MG63 (cell line): Measurements from ENCODE around the gene ENO4. TPM values are rescaled to one million over a fixed set of nuclear protein-coding genes. Genes with fewer than 3 reads are reported as not detected.

Source experiments
- DNase-seq: peaks from one replicate; pipeline ENCODE4 v3.0.0-alpha.2; 2020
- H3K27me3 ChIP-seq: fragments of 250-450 bp; sonication (Bioruptor Pico); 2 replicates; pipeline ENCODE4 v1.5.1; 2020; ENCODE audit warnings: mild to moderate bottlenecking, moderate library complexity
- H3K36me3 ChIP-seq: fragments of 250-450 bp; sonication (Bioruptor Pico); 2 replicates; pipeline ENCODE4 v1.5.1; 2020; ENCODE audit warnings: mild to moderate bottlenecking, moderate library complexity
- H3K4me3 ChIP-seq: fragments of 250-450 bp; sonication (Bioruptor Pico); 2 replicates; pipeline ENCODE4 v1.5.1; 2020; ENCODE audit warnings: mild to moderate bottlenecking, moderate library complexity
- H3K9me3 ChIP-seq: fragments of 250-450 bp; sonication (Bioruptor Pico); 2 replicates; pipeline ENCODE4 v1.5.1; 2020; ENCODE audit warnings: mild to moderate bottlenecking, moderate library complexity
- total RNA-seq: library from RNA; depleted of rRNA; stranded (reverse); fragments of >200 nt; shearing (Covaris generic); gene quantifications from 2 replicates; pipeline ENCODE4 v1.2.3, GENCODE V29; 2014; ENCODE audit warnings: low replicate concordance; rRNA removed

The ENO4 gene
- total RNA-seq, 1 experiment from 2014 or later = 0.69 TPM

GRCh38 chr10:116919164-116919563 is 69.9 kb downstream of the ENO4 start:
- H3K27me3 ChIP-seq = no peaks in the 10 kb centered on the region
- no peak for DNase-seq

DNA sequence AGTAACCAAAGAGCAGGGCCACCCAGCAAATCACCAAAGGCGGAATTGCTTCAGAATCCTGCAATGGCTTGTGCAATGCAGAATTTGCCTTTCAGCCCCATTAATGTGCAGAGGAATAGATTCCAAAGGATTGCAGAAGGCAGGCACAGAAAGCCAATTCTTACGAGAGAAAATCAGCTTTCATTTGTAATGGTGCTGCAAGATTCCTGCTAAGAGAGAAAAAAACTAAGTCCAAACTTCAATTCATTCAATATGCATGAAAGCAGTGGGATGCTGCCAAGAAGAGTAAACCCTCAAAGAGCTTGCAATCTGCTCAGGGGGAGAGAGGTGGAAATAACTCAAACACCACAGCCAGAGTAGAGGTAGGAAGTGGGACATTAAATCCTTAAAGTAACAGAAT is 70.4 kb downstream of the ENO4 start:
- Histone ChIP-seq H3K9me3 (no peaks in the 10 kb centered on the region), H3K4me3 (no peak overlapping the region), H3K27me3 (no peaks in the 10 kb centered on the region), H3K36me3 (peaks cover 2% of the 10 kb centered on the region; the same call in 1 of the 2 replicates)
- no peak for DNase-seq

More at GRCh38 chr10:116919164-116919563, 69.9 kb downstream of the ENO4 start:
- Histone ChIP-seq H3K36me3 (peaks cover 5% of the 10 kb centered on the region; the same call in 1 of the 2 replicates), H3K4me3 (no peak overlapping the region), H3K9me3 (no peaks in the 10 kb centered on the region)

GRCh38 chr10:116925056-116925455 is 75.8 kb downstream of the ENO4 start:
- no peaks in the 10 kb centered on the region for H3K27me3 ChIP-seq
- no peaks in the 10 kb centered on the region; the same call in none of the 2 replicates for H3K36me3 ChIP-seq
- H3K4me3 ChIP-seq = no peak overlapping the region
- H3K9me3 ChIP-seq = no peaks in the 10 kb centered on the region
- DNase-seq = no peak

- Histone ChIP-seq H3K27me3 (no peaks in the 10 kb centered on the region), H3K4me3 (no peak overlapping the region), H3K36me3 (no peaks in the 10 kb centered on the region; the same call in none of the 2 replicates), H3K9me3 (no peaks in the 10 kb centered on the region)
- DNase-seq = no peak
These were observed 77.1 kb downstream of the ENO4 start for GRCh38 chr10:116926426-116926825.

DNA sequence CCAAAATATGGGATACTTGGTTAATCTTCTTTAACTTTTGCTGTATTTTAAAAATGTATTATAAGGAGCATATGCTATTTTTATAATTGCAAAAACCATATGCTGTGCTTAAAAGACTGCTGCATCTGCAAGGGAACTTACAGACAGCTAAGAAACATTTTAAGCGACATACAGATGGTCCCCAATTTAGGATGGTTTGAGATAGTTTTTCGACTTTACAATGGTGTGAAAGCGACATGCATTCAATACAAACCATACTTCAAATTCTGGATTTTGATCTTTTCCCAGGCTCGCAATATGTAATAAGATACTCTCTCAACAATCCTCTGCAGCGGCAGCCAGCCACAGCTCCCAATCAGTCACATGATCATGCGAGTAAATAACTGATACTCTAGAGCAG is 82.5 kb downstream of the ENO4 start:
- H3K36me3 ChIP-seq = peaks cover 5% of the 10 kb centered on the region
- H3K4me3 ChIP-seq = no peak overlapping the region
- DNase-seq = no peak
- peaks cover 5% of the 10 kb centered on the region; the same call in 1 of the 2 replicates for H3K9me3 ChIP-seq
- H3K27me3 ChIP-seq = no peaks in the 10 kb centered on the region

Other genes with a start within 250 kb of the ENO4 start
- gene PNLIPRP2, start 228.5 kb upstream of the ENO4 start, total RNA-seq = not detected in 2 replicates
- gene HSPA12A, start 106.9 kb upstream of the ENO4 start, total RNA-seq = 2.6 and 2.8 TPM in 2 replicates
- gene SHTN1, start 155.7 kb downstream of the ENO4 start, total RNA-seq = 0.82 and 0.99 TPM in 2 replicates